GM18907 (cell line): ENCODE data around the gene POTEI.
"Not testable (repeated sequence)": the region's sequence is repeated elsewhere in the genome, so short reads cannot be mapped to it uniquely, and the experiment has no call there.

ENCODE experiments used
- ATAC-seq: cut with Tn5 transposase; IDR thresholded peaks from one replicate; pipeline ENCODE4 v1.9.1; 2021; ENCODE audit warnings: mild to moderate bottlenecking, moderate library complexity; ENCODE audit not compliant: unreplicated experiment

The POTEI gene

GRCh38 chr2:130491073-130491472, 18.1 kb downstream of the POTEI start:
- ATAC-seq: not testable (repeated sequence)

DNA sequence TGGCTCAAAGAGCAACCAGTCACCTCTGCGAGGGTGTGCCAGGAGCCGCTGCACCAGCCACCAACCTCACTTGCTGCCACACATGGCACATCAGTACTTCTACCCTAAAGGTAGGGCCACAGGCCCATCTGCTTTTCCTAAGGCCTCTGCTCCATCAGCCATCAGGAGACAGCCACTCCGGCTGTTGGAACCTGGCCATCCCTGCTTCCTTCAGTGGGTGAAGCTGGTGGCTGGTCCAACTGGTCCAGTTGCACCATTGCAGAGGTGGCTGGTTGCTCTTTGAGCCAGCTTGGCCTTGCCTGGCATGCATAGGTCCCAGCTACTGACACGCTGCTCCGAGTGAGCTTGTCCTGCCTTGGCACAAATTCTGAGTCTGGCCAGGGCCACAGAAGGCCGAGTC, 53.7 kb downstream of the POTEI start:
- not testable (repeated sequence) for ATAC-seq

DNA sequence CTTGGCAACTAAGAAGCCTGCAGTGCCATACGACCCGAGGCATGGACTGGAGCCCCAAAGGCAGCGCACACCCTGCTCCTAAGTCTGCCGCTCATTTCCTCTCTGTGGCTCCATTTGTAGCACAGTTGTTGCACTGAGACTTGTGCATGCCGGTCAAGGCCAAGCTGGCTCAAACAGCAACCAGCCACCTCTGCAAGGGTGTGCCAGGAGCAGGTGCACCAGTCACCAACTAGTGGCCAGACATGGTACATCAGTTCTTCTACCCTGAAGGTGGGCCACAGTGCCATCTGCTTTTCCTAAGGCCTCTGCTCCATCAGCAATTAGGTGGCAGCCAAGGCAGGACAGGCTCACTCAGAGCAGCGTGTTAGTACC, 54.4 kb downstream of the POTEI start:
- ATAC-seq: not testable (repeated sequence)

DNA sequence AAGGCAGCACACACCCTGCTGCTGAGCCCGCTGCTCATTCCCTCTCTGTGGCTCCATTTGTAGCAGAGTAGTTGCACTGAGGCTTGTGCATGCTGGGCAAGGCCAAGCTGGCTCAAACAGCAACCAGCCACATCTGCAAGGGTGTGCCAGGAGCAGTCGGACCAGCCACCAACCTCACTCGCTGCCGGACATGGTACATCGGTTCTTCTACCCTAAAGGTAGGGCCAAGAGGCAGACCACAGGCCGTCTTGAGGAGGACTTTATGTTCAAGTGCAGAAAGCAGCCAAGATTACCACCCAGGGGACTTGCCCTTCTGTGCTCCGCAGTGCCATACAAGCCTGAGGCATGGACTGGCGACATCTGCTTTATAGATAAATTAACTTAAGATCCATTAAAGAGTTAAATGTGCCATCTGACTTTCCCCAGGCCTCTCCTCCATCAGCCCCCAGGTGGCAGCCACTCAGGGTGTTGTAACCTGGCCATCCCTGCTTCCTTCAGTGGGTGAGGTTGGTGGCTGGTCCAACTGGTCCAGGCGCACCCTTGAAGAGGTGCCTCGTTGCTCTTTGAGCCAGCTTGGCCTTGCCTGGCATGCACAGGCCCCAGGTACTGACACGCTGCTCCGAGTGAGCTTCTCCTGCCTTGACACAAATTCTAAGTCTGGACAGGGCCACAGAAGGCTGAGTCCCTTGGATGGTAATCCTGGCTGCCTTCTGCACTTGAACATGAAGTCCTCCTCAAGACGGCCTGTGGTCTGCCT, 55.0 kb downstream of the POTEI start:
- not testable (repeated sequence) for ATAC-seq

GRCh38 chr2:130452897-130453296, 56.2 kb downstream of the POTEI start:
- not testable (repeated sequence) for ATAC-seq

DNA sequence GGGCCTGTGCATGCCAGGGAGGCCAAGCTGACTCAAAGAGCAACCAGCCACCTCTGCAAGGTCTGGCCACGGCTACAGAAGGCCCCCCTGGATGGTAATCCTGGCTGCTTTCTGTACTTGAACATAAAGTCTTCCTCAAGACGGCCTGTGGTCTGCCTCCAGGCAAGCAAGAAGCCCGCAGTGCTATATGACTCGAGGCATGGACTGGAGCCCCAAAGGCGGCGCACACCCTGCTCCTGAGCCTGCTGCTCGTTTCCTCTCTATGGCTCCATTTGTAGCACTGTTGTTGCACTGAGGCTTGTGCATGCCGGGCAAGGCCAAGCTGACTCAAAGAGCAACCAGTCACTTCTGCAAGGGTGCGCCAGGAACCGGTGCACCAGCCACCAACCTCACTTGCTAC, 57.3 kb downstream of the POTEI start:
- not testable (repeated sequence) for ATAC-seq

GRCh38 chr2:130451278-130451677, 57.9 kb downstream of the POTEI start:
- ATAC-seq: not testable (repeated sequence)

DNA sequence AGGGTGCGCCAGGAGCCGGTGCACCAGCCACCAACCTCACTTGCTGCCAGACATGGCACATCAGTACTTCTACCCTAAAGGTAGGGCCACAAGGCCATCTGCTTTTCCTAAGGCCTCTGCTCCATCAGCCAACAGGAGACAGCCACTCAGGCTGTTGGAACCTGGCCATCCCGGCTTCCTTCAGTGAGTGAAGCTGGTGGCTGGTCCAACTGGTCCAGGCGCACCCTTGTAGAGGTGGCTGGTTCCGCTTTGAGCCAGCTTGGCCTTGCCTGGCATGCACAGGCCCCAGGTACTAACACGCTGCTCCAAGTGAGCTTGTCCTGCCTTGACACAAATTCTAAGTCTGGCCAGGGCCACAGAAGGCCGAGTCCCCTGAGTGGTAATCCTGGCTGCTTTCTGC, 58.8 kb downstream of the POTEI start:
- not testable (repeated sequence) for ATAC-seq

- not testable (repeated sequence) for ATAC-seq
Measured at GRCh38 chr2:130427631-130428030, 81.5 kb downstream of the POTEI start.

DNA sequence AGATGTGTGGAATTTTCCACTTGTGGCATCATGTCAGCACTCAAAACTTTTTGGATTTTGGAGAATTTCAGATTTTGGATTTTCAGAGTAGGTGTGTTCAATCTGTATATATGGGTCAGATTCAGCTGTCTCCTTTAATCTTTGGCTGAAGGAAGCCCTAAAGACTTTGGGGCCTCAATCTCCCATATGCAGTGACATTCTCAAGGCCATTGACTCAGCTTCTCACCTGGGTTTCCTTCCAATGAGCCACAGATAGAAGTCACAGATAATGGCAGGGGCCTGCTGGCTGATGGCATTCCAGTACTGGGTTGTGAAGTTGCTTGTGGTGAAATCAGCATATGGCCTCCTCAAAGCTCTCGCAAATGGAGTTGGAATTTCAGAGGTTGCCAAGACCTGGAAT, 90.3 kb downstream of the POTEI start:
- not testable (repeated sequence) for ATAC-seq

DNA sequence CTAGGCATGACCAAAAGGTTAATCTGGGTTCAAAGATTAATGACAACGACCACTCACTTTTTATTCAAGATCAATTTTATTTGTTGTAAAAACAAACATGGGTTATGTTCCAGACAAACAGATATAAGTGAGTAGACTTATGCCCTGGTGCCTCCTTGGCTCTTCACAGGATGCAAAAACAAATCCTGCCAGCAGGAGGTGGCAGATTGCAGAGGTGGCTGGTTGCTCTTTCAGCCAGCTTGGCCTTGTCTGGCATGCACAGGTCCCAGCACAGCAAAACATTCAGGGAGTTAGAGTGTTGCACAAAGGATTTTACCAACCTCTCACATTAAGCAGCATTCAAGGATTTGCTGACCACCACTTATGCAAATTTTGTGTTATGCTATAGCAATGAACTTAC, 92.4 kb downstream of the POTEI start:
- not testable (repeated sequence) for ATAC-seq
